ENCODE results near the gene EIF5. TPM values are rescaled to one million over a fixed set of nuclear protein-coding genes. Genes with fewer than 3 reads are reported as not detected.
A peak's percentile ranks its signal among the peaks of the same experiment; 100 is the strongest.

EIF5 gene
- total RNA-seq, 2 donors from 2014 or later = 246 to 316 TPM

DNA sequence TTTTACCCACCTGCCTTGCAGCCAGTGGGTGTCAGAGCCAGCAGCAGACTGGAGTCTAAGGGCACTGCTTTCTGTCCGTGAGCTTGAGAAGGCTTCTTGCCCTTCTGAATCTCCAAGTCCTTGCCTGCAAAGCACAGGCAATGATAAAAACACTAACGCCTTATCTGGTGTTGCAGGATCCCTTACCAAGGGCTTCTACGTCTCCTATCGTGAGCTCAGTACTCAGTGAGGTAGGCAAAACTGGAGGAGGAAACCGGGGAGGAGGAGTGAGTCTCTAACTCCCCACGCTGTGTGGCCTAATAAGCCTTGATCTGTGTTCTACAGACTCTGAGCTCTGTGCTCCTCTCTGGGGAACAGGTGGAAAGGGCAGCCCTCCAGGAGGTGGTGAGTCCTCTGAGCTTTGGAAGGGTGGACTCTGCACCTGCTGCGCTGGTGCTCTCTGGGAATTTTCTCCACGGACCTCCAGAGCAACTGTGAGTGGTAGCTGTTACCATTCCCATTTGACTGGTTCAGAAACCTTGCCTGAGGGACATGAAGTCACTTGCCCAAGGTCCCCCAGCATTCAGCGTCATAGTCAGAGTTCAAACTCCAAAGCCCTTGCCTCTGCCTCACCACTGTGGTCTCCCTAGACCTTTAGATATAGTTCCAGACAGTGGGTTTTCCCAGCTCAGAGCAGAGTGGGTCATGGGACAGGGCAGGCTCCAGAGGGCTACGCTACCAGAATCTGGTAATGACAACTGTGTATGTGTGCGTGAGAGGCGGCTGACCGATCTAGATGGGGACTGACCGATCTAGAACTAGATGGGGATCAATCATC lies 44.2 kb downstream of the EIF5 start:
- no peaks in the 10 kb centered on the region for H3K36me3 Mint-ChIP-seq
- no peak overlapping the region for H3K4me3 Mint-ChIP-seq
- H3K4me1 Mint-ChIP-seq (ENCODE audit: low read depth in 2 of 2) = peaks cover 16 to 17% of the 10 kb centered on the region in 2 donors
- DNase-seq (ENCODE audit: low spot score) = no peak
- peaks cover 8 to 10% of the 10 kb centered on the region in 2 donors for H3K27me3 Mint-ChIP-seq
- ATAC-seq = no peak
- no peak overlapping the region for H3K27ac Mint-ChIP-seq
- H3K9me3 Mint-ChIP-seq = no peaks in the 10 kb centered on the region

GRCh38 chr14:103380719-103381377 lies 46.8 kb downstream of the EIF5 start:
- Mint-ChIP-seq H3K4me1 (ENCODE audit: low read depth in 2 of 2) (peaks cover 23 to 25% of the 10 kb centered on the region in 2 donors), H3K36me3 (peaks cover under 1% of the 10 kb centered on the region), H3K4me3 (no peak overlapping the region), H3K9me3 (no peaks in the 10 kb centered on the region), H3K27me3 (no peaks in the 10 kb centered on the region), H3K27ac (no peak overlapping the region)
- ATAC-seq (no peak), DNase-seq (ENCODE audit: low spot score) (no peak)

GRCh38 chr14:103382376-103382775 lies 48.3 kb downstream of the EIF5 start:
- Mint-ChIP-seq H3K27ac (peak overlapping the region; percentile 29 to 74), H3K4me3 (peak overlapping the region; percentile 30), H3K36me3 (peaks cover 5% of the 10 kb centered on the region), H3K9me3 (no peaks in the 10 kb centered on the region), H3K4me1 (ENCODE audit: low read depth in 2 of 2) (peaks cover 34 to 35% of the 10 kb centered on the region in 2 donors), H3K27me3 (no peaks in the 10 kb centered on the region)
- ATAC-seq (peak; percentile 3 to 11), DNase-seq (ENCODE audit: low spot score) (peak; percentile 72)

GRCh38 chr14:103384450-103385151 lies 50.6 kb downstream of the EIF5 start:
- DNase-seq (ENCODE audit: low spot score) (no peak), ATAC-seq (no peak)
- peaks cover 46 to 49% of the 10 kb centered on the region in 2 donors for H3K4me1 Mint-ChIP-seq (ENCODE audit: low read depth in 2 of 2)
- peak overlapping the region; percentile 96 for H3K4me3 Mint-ChIP-seq
- peaks cover 5% of the 10 kb centered on the region for H3K36me3 Mint-ChIP-seq
- H3K9me3 Mint-ChIP-seq = no peaks in the 10 kb centered on the region
- H3K27ac Mint-ChIP-seq = peak overlapping the region; percentile 85 to 95
- no peaks in the 10 kb centered on the region for H3K27me3 Mint-ChIP-seq

DNA sequence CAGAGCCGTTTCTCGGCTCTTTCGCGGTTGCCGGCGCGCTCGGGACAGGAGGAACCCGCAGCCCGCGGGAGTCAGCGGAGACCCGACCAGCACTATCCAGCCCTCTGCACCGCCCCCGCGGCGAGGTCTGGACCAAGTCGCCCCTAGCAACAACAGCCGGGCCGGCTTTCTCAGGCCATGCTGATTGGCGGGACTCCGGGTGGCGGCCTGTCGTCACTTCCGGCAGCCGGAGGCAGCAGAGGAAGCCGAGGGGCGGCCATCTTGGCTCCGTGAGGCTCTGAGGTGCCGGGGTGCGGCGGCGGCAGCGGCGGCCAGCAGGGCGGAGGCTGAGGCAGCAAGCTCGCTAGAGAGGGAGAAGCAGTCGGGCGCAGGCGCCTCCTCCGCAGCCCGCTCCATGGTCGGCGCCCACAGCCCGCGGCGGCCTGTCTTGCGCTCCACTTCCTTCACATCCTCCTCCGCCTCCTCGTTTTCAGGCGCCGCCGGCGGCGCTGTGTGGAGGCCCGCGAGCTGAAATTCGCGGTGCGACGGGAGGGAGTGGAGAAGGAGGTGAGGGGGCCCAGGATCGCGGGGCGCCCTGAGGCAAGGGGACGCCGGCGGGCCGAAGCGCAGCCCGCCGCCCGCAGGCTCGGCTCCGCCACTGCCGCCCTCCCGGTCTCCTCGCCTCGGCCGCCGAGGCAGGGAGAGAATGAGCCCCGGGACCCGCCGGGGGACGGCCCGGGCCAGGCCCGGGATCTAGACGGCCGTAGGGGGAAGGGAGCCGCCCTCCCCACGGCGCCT lies 51.3 kb downstream of the EIF5 start, which contains the start of gene MARK3:
Gene MARK3, plus strand, starts transcription at position 264 of the 777 bp plus-strand sequence. CDS start 615 bp downstream, outside the sequence.
- ATAC-seq = peak; percentile 98

DNA sequence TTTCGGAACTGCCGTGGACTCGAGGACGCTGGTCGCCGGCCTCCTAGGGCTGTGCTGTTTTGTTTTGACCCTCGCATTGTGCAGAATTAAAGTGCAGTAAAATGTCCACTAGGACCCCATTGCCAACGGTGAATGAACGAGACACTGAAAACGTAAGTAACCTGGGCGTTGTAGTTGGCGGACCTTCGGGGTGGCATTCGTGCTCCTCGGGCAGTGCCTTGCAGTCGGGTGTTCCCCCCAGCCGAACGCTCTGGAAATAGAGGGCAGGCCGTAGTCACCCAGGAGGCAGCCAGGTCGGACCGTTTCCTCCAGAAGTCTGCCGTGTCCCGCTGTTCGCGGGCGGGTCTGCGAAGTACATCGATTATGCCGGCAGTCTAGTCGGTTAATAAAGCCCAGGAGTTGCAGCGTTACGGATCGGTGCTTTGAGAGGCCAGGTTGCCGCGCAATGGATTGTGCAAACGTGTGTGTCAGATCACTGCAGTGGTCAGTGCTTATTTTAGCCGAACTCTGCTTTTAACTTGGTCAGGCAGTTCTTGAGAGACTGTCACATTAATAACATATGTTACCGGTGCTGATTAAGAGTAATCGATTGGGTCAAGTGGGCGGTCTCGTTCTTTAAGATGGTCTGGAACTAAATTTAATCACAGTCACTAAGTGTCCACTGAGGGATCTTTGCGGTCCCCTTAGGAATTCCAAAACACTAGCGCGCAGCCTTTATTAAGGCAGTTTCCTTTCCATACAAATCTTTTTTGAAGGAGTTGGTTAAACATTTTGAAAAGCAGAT lies 52.1 kb downstream of the EIF5 start:
- Mint-ChIP-seq H3K36me3 (peaks cover 5% of the 10 kb centered on the region), H3K4me1 (ENCODE audit: low read depth in 2 of 2) (peaks cover 46 to 49% of the 10 kb centered on the region in 2 donors), H3K27ac (peak overlapping the region; percentile 85 to 95), H3K4me3 (peak overlapping the region; percentile 96), H3K27me3 (no peaks in the 10 kb centered on the region), H3K9me3 (no peaks in the 10 kb centered on the region)
- ATAC-seq (no peak), DNase-seq (ENCODE audit: low spot score) (no peak)

More for the DNA sequence above, 51.3 kb downstream of the EIF5 start, which contains the start of gene MARK3:
- Mint-ChIP-seq H3K4me3 (peak within 1 kb of the TSS; percentile 96), H3K9me3 (no peaks in the 10 kb centered on the region), H3K27ac (peak within 1 kb of the TSS; percentile 85 to 95), H3K27me3 (no peaks in the 10 kb centered on the region), H3K36me3 (peaks cover 5% of the 10 kb centered on the region), H3K4me1 (ENCODE audit: low read depth in 2 of 2) (peaks cover 46 to 49% of the 10 kb centered on the region in 2 donors)
- DNase-seq (ENCODE audit: low spot score) = peak; percentile 98

GRCh38 chr14:103386713-103387329 lies 52.8 kb downstream of the EIF5 start:
- DNase-seq (ENCODE audit: low spot score) = no peak
- ATAC-seq = no peak
- peaks cover 5% of the 10 kb centered on the region for H3K36me3 Mint-ChIP-seq
- peaks cover 40 to 45% of the 10 kb centered on the region in 2 donors for H3K4me1 Mint-ChIP-seq (ENCODE audit: low read depth in 2 of 2)
- H3K9me3 Mint-ChIP-seq = no peaks in the 10 kb centered on the region
- H3K4me3 Mint-ChIP-seq = peak overlapping the region; percentile 96
- H3K27me3 Mint-ChIP-seq = no peaks in the 10 kb centered on the region
- peak overlapping the region; percentile 85 to 95 for H3K27ac Mint-ChIP-seq

GRCh38 chr14:103388664-103389063 lies 54.6 kb downstream of the EIF5 start:
- peaks cover 28 to 33% of the 10 kb centered on the region in 2 donors for H3K4me1 Mint-ChIP-seq (ENCODE audit: low read depth in 2 of 2)
- H3K27ac Mint-ChIP-seq = no peak overlapping the region
- no peak for ATAC-seq

DNA sequence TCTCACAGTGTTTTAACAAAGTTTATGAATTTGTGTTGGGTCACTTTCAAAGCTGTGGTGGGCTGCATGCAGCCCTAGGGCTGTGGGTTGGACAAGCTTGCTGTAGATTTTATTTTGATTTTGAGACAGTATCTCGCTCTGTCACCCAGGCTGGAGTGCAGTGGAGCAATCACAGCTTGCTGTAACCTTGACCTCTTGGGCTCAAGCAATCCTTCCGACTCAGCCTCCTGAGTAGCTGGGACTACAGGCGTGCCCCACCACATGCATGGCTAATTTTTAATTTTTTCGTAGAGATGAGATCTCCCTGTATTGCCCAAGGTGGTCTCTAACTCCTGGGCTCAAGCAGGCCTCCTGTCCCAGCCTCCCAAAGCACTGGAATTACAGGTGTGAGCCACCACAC lies 56.6 kb downstream of the EIF5 start:
- Mint-ChIP-seq H3K9me3 (no peaks in the 10 kb centered on the region), H3K27ac (no peak overlapping the region), H3K27me3 (no peaks in the 10 kb centered on the region), H3K4me1 (ENCODE audit: low read depth in 2 of 2) (peaks cover 33 to 42% of the 10 kb centered on the region in 2 donors), H3K36me3 (peaks cover 5% of the 10 kb centered on the region), H3K4me3 (no peak overlapping the region)
- DNase-seq (ENCODE audit: low spot score) (no peak), ATAC-seq (no peak)

More at GRCh38 chr14:103388664-103389063, 54.6 kb downstream of the EIF5 start:
- no peak for DNase-seq (ENCODE audit: low spot score)
- Mint-ChIP-seq H3K36me3 (peaks cover 5% of the 10 kb centered on the region), H3K9me3 (no peaks in the 10 kb centered on the region), H3K4me3 (peak overlapping the region; percentile 96), H3K27me3 (no peaks in the 10 kb centered on the region)

- ATAC-seq (peak; percentile 61 to 69), DNase-seq (ENCODE audit: low spot score) (no peak)
- Mint-ChIP-seq H3K27ac (no peak overlapping the region), H3K4me3 (no peak overlapping the region), H3K4me1 (ENCODE audit: low read depth in 2 of 2) (peaks cover 35 to 46% of the 10 kb centered on the region in 2 donors), H3K9me3 (no peaks in the 10 kb centered on the region), H3K27me3 (no peaks in the 10 kb centered on the region), H3K36me3 (peaks cover 3% of the 10 kb centered on the region)
Measured at GRCh38 chr14:103391048-103391447, 57.0 kb downstream of the EIF5 start.

- H3K27ac Mint-ChIP-seq = no peak overlapping the region
- H3K4me3 Mint-ChIP-seq = no peak overlapping the region
- no peaks in the 10 kb centered on the region for H3K9me3 Mint-ChIP-seq
- DNase-seq (ENCODE audit: low spot score) (no peak), ATAC-seq (no peak)
- no peaks in the 10 kb centered on the region for H3K36me3 Mint-ChIP-seq
- H3K4me1 Mint-ChIP-seq (ENCODE audit: low read depth in 2 of 2) = peaks cover 37 to 43% of the 10 kb centered on the region in 2 donors
- no peaks in the 10 kb centered on the region for H3K27me3 Mint-ChIP-seq
Measured at GRCh38 chr14:103392106-103392505, 58.1 kb downstream of the EIF5 start.

- Mint-ChIP-seq H3K27me3 (no peaks in the 10 kb centered on the region), H3K36me3 (no peaks in the 10 kb centered on the region), H3K27ac (no peak overlapping the region), H3K4me3 (no peak overlapping the region), H3K4me1 (ENCODE audit: low read depth in 2 of 2) (peaks cover 35 to 43% of the 10 kb centered on the region in 2 donors), H3K9me3 (no peaks in the 10 kb centered on the region)
- ATAC-seq (no peak), DNase-seq (ENCODE audit: low spot score) (no peak)
Measured at GRCh38 chr14:103392572-103392971, 58.5 kb downstream of the EIF5 start.

Measured in natural killer cell treated with Interleukin-12 subunit alpha and Interleukin-12 subunit beta and Interleukin-15 and Interleukin-18, amount 100 ng/mL, for 72 hours (primary cell).